Measurements from ENCODE around the gene TRIM49B. TPM values are rescaled to one million over a fixed set of nuclear protein-coding genes. Genes with fewer than 3 reads are reported as not detected.
"Not testable (repeated sequence)": the region's sequence is repeated elsewhere in the genome, so short reads cannot be mapped to it uniquely, and the experiment has no call there.

The TRIM49B gene
- total and polyA plus RNA-seq, 2 of the 8 experiments (the other 6 are each of a cell fraction or from before 2014, with no cell fraction given) = not detected

- H3K23me2 ChIP-seq (ENCODE audit: low read depth, low read length); H3K4me2 ChIP-seq (ENCODE audit: insufficient read depth in 1 of 2, low read depth in 2 of 2, low read length in 2 of 2); H2BK12ac ChIP-seq (ENCODE audit: low read depth, low read length); H3K36me3 ChIP-seq (ENCODE audit: control insufficient read depth in 2 of 4, insufficient read depth in 4 of 4, low read length in 3 of 4); H3K14ac ChIP-seq (ENCODE audit: insufficient read length); FAIRE-seq; H3K4me3 ChIP-seq (ENCODE audit: extremely low read depth in 1 of 4, insufficient read depth in 2 of 4, low read depth in 3 of 4, low read length in 4 of 4); H3K9ac ChIP-seq (replicated peaks in 1 of 4; ENCODE audit: extremely low read depth in 1 of 4, low read depth in 3 of 4, low read length in 3 of 4); POLR2A ChIA-PET (ENCODE audit: partially characterized antibody); CTCF ChIA-PET (ENCODE audit: partially characterized antibody); H3K18ac ChIP-seq (ENCODE audit: extremely low read depth, low read length); H2BK120ac ChIP-seq (replicated peaks; ENCODE audit: low read depth, low read length); H3K79me2 ChIP-seq (ENCODE audit: control insufficient read depth in 1 of 2, insufficient read depth in 2 of 2, low read length in 2 of 2); H2BK15ac ChIP-seq (ENCODE audit: low read length); H4K5ac ChIP-seq (ENCODE audit: insufficient read length, low read depth, low read length); H3K27ac ChIP-seq (ENCODE audit: low read depth, low read length); H2AK5ac ChIP-seq (ENCODE audit: low read depth, low read length); H3K23ac ChIP-seq (ENCODE audit: insufficient read length); H3K4ac ChIP-seq (replicated peaks; ENCODE audit: insufficient read length, low read depth, low read length); H3K27me3 ChIP-seq (replicated peaks in 1 of 4; ENCODE audit: control insufficient read depth in 3 of 4, extremely low read depth in 1 of 4, insufficient read depth in 3 of 4, low read length in 3 of 4); H4K91ac ChIP-seq (replicated peaks; ENCODE audit: insufficient read length, low read length); H2BK5ac ChIP-seq (ENCODE audit: low read depth, low read length); H4K20me1 ChIP-seq (replicated peaks in 1 of 2; ENCODE audit: control insufficient read depth in 1 of 2, insufficient read depth in 2 of 2, low read length in 2 of 2); H3K56ac ChIP-seq (replicated peaks; ENCODE audit: insufficient read length, low read depth, low read length); H3K79me1 ChIP-seq (ENCODE audit: low read depth, low read length); DNase-seq (ENCODE audit: low read depth in 1 of 2, low spot score in 2 of 2); H3K4me1 ChIP-seq (replicated peaks in 1 of 4; ENCODE audit: control insufficient read depth in 3 of 4, insufficient read depth in 4 of 4, low read length in 3 of 4); H4K8ac ChIP-seq (ENCODE audit: extremely low read depth, insufficient read depth, low read length); H2BK20ac ChIP-seq (ENCODE audit: low read length); H2AFZ ChIP-seq (ENCODE audit: low read length): not testable (repeated sequence)
- peaks cover 14 to 40% of the 10 kb centered on the region in 2 experiments; a peak in 3 of 4 replicates for H3K9me3 ChIP-seq (ENCODE audit: insufficient read depth in 2 of 2, low read depth in 1 of 2, low read length in 1 of 2)
- WGBS, 2 experiments (ENCODE audit: extremely low coverage in 1 of 2, insufficient coverage in 1 of 2, insufficient read length in 1 of 2, insufficient replicate concordance in 2 of 2, low coverage in 1 of 2, low lambda C conversion rate in 2 of 2, missing lambda C conversion rate in 1 of 2) = 83% methylated on average over 4 of the region's 5 CpGs; no CpG with 5 or more reads in 1 of the 2 experiments
These were observed 30.4 kb downstream of the TRIM49B start, which contains the start of gene TRIM64C for GRCh38 chr11:49059012-49059411. Gene TRIM64C (minus strand): TSS chr11:49059112. CDS start chr11:49059112, 0 bp downstream.

DNA sequence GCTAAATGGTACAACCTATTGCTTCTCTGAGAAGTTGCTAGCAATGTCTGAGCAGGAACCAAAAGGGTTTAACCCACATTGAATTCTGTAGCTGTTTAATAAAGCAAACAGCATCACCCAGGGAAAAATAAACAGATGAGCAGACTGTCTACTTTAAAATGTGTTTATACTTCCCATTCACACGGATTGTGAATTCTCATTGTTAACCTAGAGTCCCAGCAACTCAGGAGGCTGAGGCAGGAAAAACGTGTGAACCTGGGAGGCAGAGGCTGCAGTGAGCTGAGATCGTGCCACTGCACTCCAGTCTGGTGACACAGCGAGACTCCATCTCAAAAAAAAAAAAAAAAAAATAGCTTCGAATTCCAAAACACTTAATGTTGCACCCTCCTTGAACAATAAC, 41.3 kb downstream of the TRIM49B start:
- H3K4me2 ChIP-seq (ENCODE audit: insufficient read depth in 1 of 2, low read depth in 2 of 2, low read length in 2 of 2); H2BK15ac ChIP-seq (ENCODE audit: low read length); H2AFZ ChIP-seq (ENCODE audit: low read length); H4K5ac ChIP-seq (ENCODE audit: insufficient read length, low read depth, low read length); H3K27ac ChIP-seq (ENCODE audit: low read depth, low read length); H3K18ac ChIP-seq (ENCODE audit: extremely low read depth, low read length); H2AK5ac ChIP-seq (ENCODE audit: low read depth, low read length); H3K23me2 ChIP-seq (ENCODE audit: low read depth, low read length); H3K36me3 ChIP-seq (ENCODE audit: control insufficient read depth in 2 of 4, insufficient read depth in 4 of 4, low read length in 3 of 4); H4K91ac ChIP-seq (replicated peaks; ENCODE audit: insufficient read length, low read length); H4K8ac ChIP-seq (ENCODE audit: extremely low read depth, insufficient read depth, low read length); H2BK12ac ChIP-seq (ENCODE audit: low read depth, low read length); H3K4me1 ChIP-seq (replicated peaks in 1 of 4; ENCODE audit: control insufficient read depth in 3 of 4, insufficient read depth in 4 of 4, low read length in 3 of 4); H3K79me1 ChIP-seq (ENCODE audit: low read depth, low read length); H4K20me1 ChIP-seq (replicated peaks in 1 of 2; ENCODE audit: control insufficient read depth in 1 of 2, insufficient read depth in 2 of 2, low read length in 2 of 2); POLR2A ChIA-PET (ENCODE audit: partially characterized antibody); FAIRE-seq; H3K56ac ChIP-seq (replicated peaks; ENCODE audit: insufficient read length, low read depth, low read length); H3K4ac ChIP-seq (replicated peaks; ENCODE audit: insufficient read length, low read depth, low read length); H2BK20ac ChIP-seq (ENCODE audit: low read length); H3K4me3 ChIP-seq (ENCODE audit: extremely low read depth in 1 of 4, insufficient read depth in 2 of 4, low read depth in 3 of 4, low read length in 4 of 4); DNase-seq (ENCODE audit: low read depth in 1 of 2, low spot score in 2 of 2); H3K79me2 ChIP-seq (ENCODE audit: control insufficient read depth in 1 of 2, insufficient read depth in 2 of 2, low read length in 2 of 2); H3K27me3 ChIP-seq (replicated peaks in 1 of 4; ENCODE audit: control insufficient read depth in 3 of 4, extremely low read depth in 1 of 4, insufficient read depth in 3 of 4, low read length in 3 of 4); H3K23ac ChIP-seq (ENCODE audit: insufficient read length); H3K14ac ChIP-seq (ENCODE audit: insufficient read length); H2BK120ac ChIP-seq (replicated peaks; ENCODE audit: low read depth, low read length); H3K9ac ChIP-seq (replicated peaks in 1 of 4; ENCODE audit: extremely low read depth in 1 of 4, low read depth in 3 of 4, low read length in 3 of 4); H2BK5ac ChIP-seq (ENCODE audit: low read depth, low read length); CTCF ChIA-PET (ENCODE audit: partially characterized antibody): not testable (repeated sequence)
- WGBS, 2 experiments (ENCODE audit: extremely low coverage in 1 of 2, insufficient coverage in 1 of 2, insufficient read length in 1 of 2, insufficient replicate concordance in 2 of 2, low coverage in 1 of 2, low lambda C conversion rate in 2 of 2, missing lambda C conversion rate in 1 of 2) = 63% methylated on average over 3 of the region's 5 CpGs; no CpG with 5 or more reads in 1 of the 2 experiments
- H3K9me3 ChIP-seq (ENCODE audit: insufficient read depth in 2 of 2, low read depth in 1 of 2, low read length in 1 of 2) = peaks cover 33 to 45% of the 10 kb centered on the region in 2 experiments
